Activated T-cell treated with anti-CD3 and anti-CD28 coated beads for 48 hours (primary cell): ENCODE measurements around the gene GPALPP1.
"Not testable (repeated sequence)": the region's sequence is repeated elsewhere in the genome, so short reads cannot be mapped to it uniquely, and the experiment has no call there.

ENCODE experiments used
- DNase-seq: peaks from one replicate; pipeline ENCODE4 v3.0.0-alpha.2; 2020; ENCODE audit warnings: low read depth

GPALPP1 gene

DNA sequence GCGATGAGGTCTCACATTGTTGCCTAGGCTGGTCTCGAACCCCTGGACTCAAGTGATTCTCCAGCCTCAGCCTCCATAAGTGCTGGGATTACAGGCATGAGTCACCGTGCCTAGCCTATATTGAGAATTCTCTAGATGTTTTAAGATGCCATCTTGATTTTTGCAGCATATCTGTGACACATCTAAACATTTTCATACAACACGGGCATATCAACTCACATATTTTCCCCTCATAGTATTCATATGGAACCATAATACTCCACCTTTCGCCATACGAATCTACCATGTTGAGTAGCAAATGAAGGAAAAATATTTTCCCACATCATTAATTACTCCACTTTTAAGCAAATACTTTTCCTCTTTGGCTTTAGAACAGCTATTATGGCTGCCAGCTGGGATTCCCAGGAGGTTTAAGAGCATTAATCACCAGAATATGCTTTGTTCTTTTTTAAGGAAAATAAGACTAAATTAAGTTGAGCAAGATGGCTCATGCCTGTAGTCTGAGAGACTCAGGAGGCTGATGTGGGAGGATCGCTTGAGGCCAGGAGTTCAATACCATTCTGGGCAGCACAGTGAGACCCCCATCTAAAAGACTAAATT, 74.0 kb downstream of the GPALPP1 start:
- no peak for DNase-seq

- DNase-seq, result not testable (repeated sequence)
Measured at GRCh38 chr13:45063889-45064288, 74.6 kb downstream of the GPALPP1 start.

DNA sequence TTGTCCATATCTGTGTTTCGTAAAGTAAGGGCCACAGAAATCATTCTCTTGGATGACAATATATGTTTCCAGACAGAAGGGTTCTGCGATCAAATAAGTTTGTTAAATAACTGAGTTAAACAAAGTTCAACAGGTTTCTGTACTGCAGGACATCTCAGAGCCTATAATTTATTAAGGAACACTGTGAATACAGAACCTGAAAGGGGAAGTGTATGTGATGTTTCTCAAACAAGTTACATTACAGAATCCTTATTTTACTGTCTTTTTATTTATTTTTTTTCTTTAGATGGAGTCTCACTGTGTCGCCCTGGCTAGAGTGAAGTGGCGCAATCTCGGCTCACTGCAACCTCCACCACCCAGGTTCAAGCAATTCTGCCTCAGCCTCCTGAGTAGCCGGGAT, 75.6 kb downstream of the GPALPP1 start:
- no peak for DNase-seq

DNA sequence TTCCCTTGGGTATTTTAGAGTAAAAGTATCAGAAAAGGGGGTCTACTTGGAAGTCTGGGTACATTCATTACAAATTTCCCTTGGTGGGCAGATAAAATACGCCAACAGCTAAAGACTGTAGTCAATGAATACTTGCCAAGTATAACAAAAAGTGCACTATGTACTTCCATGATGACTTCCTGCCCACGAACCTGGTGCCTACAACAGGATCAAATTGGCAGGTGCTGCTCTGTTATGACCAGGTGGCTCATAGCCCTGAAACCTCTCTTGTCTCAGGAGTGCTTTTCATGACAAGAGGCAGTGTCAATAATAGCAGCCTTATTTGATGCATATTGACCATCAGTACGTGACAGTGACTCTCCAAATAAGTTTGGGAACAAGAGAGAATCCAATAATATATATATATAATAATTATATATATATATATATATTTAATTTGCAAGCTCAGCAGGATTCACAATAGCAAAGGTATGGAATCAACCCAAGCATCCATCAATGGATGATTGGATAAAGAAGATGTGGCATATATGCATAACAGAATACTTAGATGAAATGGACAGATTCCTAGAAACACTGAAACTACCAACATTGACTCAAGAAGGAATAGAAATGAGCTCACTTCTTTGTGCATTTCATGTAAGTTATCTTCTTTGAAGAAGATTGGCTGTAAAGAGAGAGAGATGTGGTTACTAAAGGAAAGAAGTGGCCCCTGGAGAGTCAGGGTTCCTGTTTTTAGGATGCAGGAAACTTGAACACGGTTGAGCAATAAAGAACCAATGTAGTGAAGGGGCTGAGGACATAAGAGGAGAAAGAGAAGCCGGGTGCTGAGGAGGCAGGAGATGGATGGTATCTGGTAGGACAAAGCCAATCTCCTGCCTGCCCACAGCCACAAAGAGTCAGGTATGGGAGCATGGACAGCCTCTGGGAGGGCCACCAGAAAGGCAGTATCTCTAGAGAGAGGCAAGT, 79.0 kb downstream of the GPALPP1 start:
- no peak for DNase-seq

DNA sequence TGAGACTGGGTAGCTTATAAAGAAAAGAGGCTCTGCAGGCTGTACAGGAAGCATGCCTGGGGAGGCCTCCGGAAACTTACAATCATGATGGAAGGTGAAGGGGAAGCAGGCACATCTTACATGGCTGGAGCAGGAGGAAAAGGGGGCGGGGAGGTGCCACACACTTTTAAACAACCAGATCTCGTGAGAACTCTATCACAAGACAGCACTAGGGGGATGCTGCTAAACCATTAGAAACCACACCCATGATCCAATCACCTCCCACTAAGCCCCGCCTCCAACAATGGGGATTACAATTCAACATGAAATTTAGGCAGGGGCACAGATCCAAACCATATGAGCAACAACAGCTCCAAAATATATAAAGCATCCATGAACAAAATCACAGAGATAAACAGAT, 84.5 kb downstream of the GPALPP1 start:
- DNase-seq, result no peak

GRCh38 chr13:45074721-45075120, 85.4 kb downstream of the GPALPP1 start:
- DNase-seq, result no peak

GRCh38 chr13:45078003-45078402, 88.7 kb downstream of the GPALPP1 start:
- DNase-seq, result no peak
